ENCODE results near the gene NEUROD2.

GRCh38 chr17:39631403-39631802 is 23.7 kb upstream of the NEUROD2 start:
- TF ChIP-seq, protein P1, sequence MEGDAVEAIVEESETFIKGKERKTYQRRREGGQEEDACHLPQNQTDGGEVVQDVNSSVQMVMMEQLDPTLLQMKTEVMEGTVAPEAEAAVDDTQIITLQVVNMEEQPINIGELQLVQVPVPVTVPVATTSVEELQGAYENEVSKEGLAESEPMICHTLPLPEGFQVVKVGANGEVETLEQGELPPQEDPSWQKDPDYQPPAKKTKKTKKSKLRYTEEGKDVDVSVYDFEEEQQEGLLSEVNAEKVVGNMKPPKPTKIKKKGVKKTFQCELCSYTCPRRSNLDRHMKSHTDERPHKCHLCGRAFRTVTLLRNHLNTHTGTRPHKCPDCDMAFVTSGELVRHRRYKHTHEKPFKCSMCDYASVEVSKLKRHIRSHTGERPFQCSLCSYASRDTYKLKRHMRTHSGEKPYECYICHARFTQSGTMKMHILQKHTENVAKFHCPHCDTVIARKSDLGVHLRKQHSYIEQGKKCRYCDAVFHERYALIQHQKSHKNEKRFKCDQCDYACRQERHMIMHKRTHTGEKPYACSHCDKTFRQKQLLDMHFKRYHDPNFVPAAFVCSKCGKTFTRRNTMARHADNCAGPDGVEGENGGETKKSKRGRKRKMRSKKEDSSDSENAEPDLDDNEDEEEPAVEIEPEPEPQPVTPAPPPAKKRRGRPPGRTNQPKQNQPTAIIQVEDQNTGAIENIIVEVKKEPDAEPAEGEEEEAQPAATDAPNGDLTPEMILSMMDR (IDR thresholded peaks at IDR 0.05), result no peak
- TF ChIP-seq POLR2A (IDR thresholded peaks at IDR 0.05), result no peak
